DOHH2 (cell line): ENCODE data around the gene CD34.
A peak's percentile ranks its signal among the peaks of the same experiment; 100 is the strongest.

Source experiments
- H3F3A ChIP-seq: fragments of 200-600 bp; sonication (generic), shearing (Covaris generic); 2 replicates; pipeline ENCODE4 v1.6.0; 2016; ENCODE audit warnings: antibody characterized with exemption, mild to moderate bottlenecking; ENCODE audit not compliant: control insufficient read depth, insufficient read depth
- H3K27ac ChIP-seq: fragments of 200-600 bp; sonication (generic); 2 replicates; pipeline ENCODE4 v1.5.1; 2014; ENCODE audit warnings: low read depth, mild to moderate bottlenecking, low read length, moderate library complexity
- H3K27me3 ChIP-seq: fragments of 200-600 bp; sonication (generic); 2 replicates; pipeline ENCODE4 v1.6.1; 2014; ENCODE audit warnings: mild to moderate bottlenecking, low read length, mixed read lengths; ENCODE audit not compliant: control insufficient read depth
- H3K36me3 ChIP-seq: fragments of 200-600 bp; sonication (generic); 2 replicates; pipeline ENCODE4 v1.6.1; 2014; ENCODE audit warnings: mild to moderate bottlenecking, low read length, moderate library complexity, mixed read lengths; ENCODE audit not compliant: control insufficient read depth
- H3K4me1 ChIP-seq: fragments of 200-600 bp; sonication (generic); 2 replicates; pipeline ENCODE4 v1.6.1; 2014; ENCODE audit warnings: mild to moderate bottlenecking, low read length, mixed read lengths; ENCODE audit not compliant: control insufficient read depth
- H3K4me2 ChIP-seq: fragments of 200-600 bp; sonication (generic); 2 replicates; pipeline ENCODE4 v1.6.0; 2014; ENCODE audit warnings: mild to moderate bottlenecking, low read length, moderate library complexity
- H3K4me3 ChIP-seq: fragments of 200-600 bp; sonication (generic); 2 replicates; pipeline ENCODE4 v1.5.1; 2014; ENCODE audit warnings: mild to moderate bottlenecking, low read length, mixed read lengths
- H3K79me2 ChIP-seq: fragments of 200-600 bp; sonication (generic); 2 replicates; pipeline ENCODE4 v1.6.1; 2014; ENCODE audit warnings: mild to moderate bottlenecking, low read length, mixed read lengths; ENCODE audit not compliant: control insufficient read depth
- H3K9me2 ChIP-seq: fragments of 200-600 bp; sonication (generic); replicated peaks from 2 replicates; pipeline ENCODE4 v1.6.1; 2014; ENCODE audit warnings: mild to moderate bottlenecking, low read length, mixed read lengths; ENCODE audit not compliant: control insufficient read depth
- H3K9me3 ChIP-seq: fragments of 200-600 bp; sonication (generic); 2 replicates; pipeline ENCODE4 v1.6.1; 2014; ENCODE audit warnings: antibody characterized with exemption, low read length, mixed read lengths; ENCODE audit not compliant: control insufficient read depth, insufficient read depth
- H4K20me1 ChIP-seq: fragments of 200-600 bp; sonication (generic); 2 replicates; pipeline ENCODE4 v1.6.0; 2014; ENCODE audit warnings: low read depth, mild to moderate bottlenecking, antibody characterized with exemption, low read length, moderate library complexity; ENCODE audit not compliant: control insufficient read depth, insufficient read depth
- EZH2phosphoT487 ChIP-seq: fragments of 200-600 bp; sonication (generic); IDR thresholded peaks from 2 replicates; pipeline ENCODE4 v1.6.1; 2017; ENCODE audit warnings: borderline replicate concordance, mild to moderate bottlenecking, antibody characterized with exemption, low read length, moderate library complexity, mixed read lengths
- TF ChIP-seq, protein P1 (sequence below): fragments of 200-600 bp; sonication (generic); IDR thresholded peaks from one replicate; pipeline ENCODE4 v1.5.1; 2014; ENCODE audit warnings: antibody characterized with exemption, mild to moderate bottlenecking, low read depth, low read length; ENCODE audit not compliant: poor library complexity, severe bottlenecking

Gene CD34

DNA sequence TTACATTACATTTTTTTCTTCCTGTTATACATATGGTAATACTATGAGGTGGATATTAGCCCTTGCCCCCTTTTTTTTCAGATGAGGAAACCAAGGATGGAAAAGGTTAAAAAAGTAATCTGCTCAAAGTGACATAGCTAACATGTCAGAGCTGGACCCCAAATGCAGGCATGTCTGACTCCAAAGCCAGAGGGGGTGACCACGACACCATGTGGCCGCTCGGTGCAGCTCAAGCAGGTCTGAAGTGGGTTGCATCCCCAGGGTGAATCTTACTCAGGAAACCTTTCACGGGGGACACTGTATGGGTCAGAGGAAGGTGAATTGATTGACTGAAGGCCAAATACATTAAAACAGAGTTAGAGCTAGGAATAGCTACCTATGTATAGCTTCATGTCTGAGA lies 34.8 kb downstream of the CD34 start:
- H3K4me1 ChIP-seq: peaks cover 17% of the 10 kb centered on the region
- H4K20me1 ChIP-seq: no peaks in the 10 kb centered on the region
- TF ChIP-seq, protein P1, sequence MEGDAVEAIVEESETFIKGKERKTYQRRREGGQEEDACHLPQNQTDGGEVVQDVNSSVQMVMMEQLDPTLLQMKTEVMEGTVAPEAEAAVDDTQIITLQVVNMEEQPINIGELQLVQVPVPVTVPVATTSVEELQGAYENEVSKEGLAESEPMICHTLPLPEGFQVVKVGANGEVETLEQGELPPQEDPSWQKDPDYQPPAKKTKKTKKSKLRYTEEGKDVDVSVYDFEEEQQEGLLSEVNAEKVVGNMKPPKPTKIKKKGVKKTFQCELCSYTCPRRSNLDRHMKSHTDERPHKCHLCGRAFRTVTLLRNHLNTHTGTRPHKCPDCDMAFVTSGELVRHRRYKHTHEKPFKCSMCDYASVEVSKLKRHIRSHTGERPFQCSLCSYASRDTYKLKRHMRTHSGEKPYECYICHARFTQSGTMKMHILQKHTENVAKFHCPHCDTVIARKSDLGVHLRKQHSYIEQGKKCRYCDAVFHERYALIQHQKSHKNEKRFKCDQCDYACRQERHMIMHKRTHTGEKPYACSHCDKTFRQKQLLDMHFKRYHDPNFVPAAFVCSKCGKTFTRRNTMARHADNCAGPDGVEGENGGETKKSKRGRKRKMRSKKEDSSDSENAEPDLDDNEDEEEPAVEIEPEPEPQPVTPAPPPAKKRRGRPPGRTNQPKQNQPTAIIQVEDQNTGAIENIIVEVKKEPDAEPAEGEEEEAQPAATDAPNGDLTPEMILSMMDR: peak; percentile 41
- no peak for TF ChIP-seq EZH2phosphoT487
- no peak overlapping the region for H3K27ac ChIP-seq
- no peaks in the 10 kb centered on the region for H3F3A ChIP-seq
- H3K27me3 ChIP-seq: peaks cover 4% of the 10 kb centered on the region; the same call in 1 of the 2 replicates
- no peaks in the 10 kb centered on the region for H3K79me2 ChIP-seq
- H3K4me2 ChIP-seq: no peak overlapping the region
- H3K9me3 ChIP-seq: no peaks in the 10 kb centered on the region
- no peaks in the 10 kb centered on the region for H3K36me3 ChIP-seq
- H3K4me3 ChIP-seq: no peak overlapping the region
- no peaks in the 10 kb centered on the region for H3K9me2 ChIP-seq

DNA sequence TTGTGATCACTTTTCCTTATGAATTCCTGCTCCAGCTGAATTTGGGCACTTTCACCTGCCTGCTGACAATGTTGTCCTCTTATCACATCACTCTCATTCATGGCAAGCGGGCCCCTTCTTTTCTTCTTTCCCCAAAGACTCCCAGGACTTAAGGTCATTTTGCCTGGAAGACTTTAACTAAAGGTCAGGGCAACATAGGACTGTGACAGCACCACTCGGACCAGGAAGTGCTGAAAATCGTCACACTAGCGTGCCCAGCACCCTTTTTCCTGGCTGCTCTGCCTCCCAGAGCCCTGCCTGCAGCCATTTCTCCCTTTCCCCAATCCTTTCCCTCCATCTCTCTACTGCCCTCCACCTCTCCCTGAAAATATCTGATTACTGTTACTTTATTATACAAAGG lies 35.4 kb downstream of the CD34 start:
- H3K9me2 ChIP-seq: no peaks in the 10 kb centered on the region
- H3F3A ChIP-seq: no peaks in the 10 kb centered on the region
- no peak for TF ChIP-seq EZH2phosphoT487
- TF ChIP-seq, protein P1: no peak
- H4K20me1 ChIP-seq: no peaks in the 10 kb centered on the region
- H3K27ac ChIP-seq: no peak overlapping the region
- H3K4me2 ChIP-seq: no peak overlapping the region
- H3K9me3 ChIP-seq: no peaks in the 10 kb centered on the region
- H3K27me3 ChIP-seq: peaks cover 4% of the 10 kb centered on the region; the same call in 1 of the 2 replicates
- H3K79me2 ChIP-seq: no peaks in the 10 kb centered on the region
- H3K4me1 ChIP-seq: peaks cover 17% of the 10 kb centered on the region
- no peak overlapping the region for H3K4me3 ChIP-seq
- no peaks in the 10 kb centered on the region for H3K36me3 ChIP-seq

DNA sequence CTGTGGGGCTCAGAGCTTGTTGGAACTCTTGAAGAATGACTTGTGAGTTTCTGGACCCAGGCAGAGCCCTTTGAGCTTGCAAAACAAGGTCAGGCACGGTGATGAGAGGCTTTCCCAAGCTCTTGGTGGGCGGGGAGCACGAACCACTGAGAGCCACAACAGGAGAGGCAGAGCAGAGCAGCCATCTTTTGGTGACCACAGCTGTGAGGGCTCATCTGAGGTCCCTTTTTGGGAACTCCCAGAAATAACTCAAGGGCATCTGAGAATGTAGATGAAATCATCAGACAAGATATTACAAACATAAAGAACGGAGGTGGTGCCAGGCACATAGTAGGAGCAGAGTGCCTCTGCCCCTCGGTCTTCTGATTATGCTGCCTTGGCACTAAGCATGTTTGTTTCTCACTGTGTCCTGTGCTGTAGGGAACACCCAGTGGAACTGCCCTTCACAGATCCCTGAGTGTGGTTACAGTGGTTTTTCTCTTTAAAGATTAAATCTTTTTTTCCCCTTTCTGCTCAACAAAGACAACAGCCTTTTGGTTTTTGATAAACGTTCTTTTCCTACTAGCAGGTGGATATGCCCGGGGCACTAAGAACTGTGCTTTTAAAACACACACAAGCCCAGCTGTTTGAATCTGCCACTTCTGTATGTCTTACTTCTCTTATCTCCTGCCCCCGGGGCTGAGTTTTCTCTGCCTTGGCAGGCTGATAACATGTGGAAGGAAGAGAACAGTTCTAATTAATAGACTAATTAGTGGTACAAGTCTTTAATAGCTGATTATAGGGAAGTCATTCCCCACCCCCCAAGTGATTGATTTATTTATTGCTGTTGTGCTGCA lies 37.7 kb downstream of the CD34 start:
- H3F3A ChIP-seq: no peaks in the 10 kb centered on the region
- H3K4me1 ChIP-seq: peaks cover 26% of the 10 kb centered on the region
- H3K79me2 ChIP-seq: peaks cover 3% of the 10 kb centered on the region
- H3K9me3 ChIP-seq: no peaks in the 10 kb centered on the region
- TF ChIP-seq EZH2phosphoT487: no peak
- TF ChIP-seq, protein P1: no peak
- H3K4me2 ChIP-seq: peak overlapping the region; percentile 6; the same call in 1 of the 2 replicates
- H3K27ac ChIP-seq: no peak overlapping the region
- H4K20me1 ChIP-seq: no peaks in the 10 kb centered on the region
- H3K4me3 ChIP-seq: no peak overlapping the region
- no peaks in the 10 kb centered on the region for H3K27me3 ChIP-seq
- H3K36me3 ChIP-seq: no peaks in the 10 kb centered on the region
- no peaks in the 10 kb centered on the region for H3K9me2 ChIP-seq
